H9 (cell line): ENCODE measurements around the gene CCL8. TPM values are rescaled to one million over a fixed set of nuclear protein-coding genes. Genes with fewer than 3 reads are reported as not detected.

Experiments used
- DNase-seq: peaks from one replicate; pipeline ENCODE4 v3.0.0-alpha.2; 2017
- H2AFZ ChIP-seq: one replicate; pipeline ENCODE4 v1.6.1; 2013; ENCODE audit warnings: mild to moderate bottlenecking, low read length, control low read depth, moderate library complexity
- H2AK5ac ChIP-seq: 2 replicates; pipeline ENCODE4 v1.6.1; 2013; ENCODE audit warnings: low read length, control low read depth, mixed read lengths; ENCODE audit not compliant: insufficient read length
- H2BK120ac ChIP-seq: one replicate; pipeline ENCODE4 v1.6.1; 2013; ENCODE audit warnings: low read depth, mild to moderate bottlenecking, low read length, control low read depth, inconsistent platforms; ENCODE audit not compliant: poor library complexity, severe bottlenecking
- H2BK12ac ChIP-seq: 2 replicates; pipeline ENCODE4 v1.6.1; 2013; ENCODE audit warnings: low read length, control low read depth, mixed read lengths, low read depth; ENCODE audit not compliant: insufficient read length
- H2BK15ac ChIP-seq: 2 replicates; pipeline ENCODE4 v1.6.1; 2013; ENCODE audit warnings: low read depth, low read length, control low read depth
- H2BK20ac ChIP-seq: one replicate; pipeline ENCODE4 v1.6.1; 2013; ENCODE audit warnings: low read depth, mild to moderate bottlenecking, low read length, control low read depth, inconsistent platforms; ENCODE audit not compliant: poor library complexity, severe bottlenecking
- H2BK5ac ChIP-seq: 2 replicates; pipeline ENCODE4 v1.6.1; 2013; ENCODE audit warnings: low read length, control low read depth, mixed read lengths; ENCODE audit not compliant: insufficient read length
- H3K14ac ChIP-seq: 2 replicates; pipeline ENCODE4 v1.6.1; 2013; ENCODE audit warnings: low read length, control low read depth; ENCODE audit not compliant: insufficient read depth
- H3K18ac ChIP-seq: 2 replicates; pipeline ENCODE4 v1.6.1; 2013; ENCODE audit warnings: low read depth, mild to moderate bottlenecking, mixed read lengths, low read length, control low read depth; ENCODE audit not compliant: insufficient read length
- H3K23ac ChIP-seq: 2 replicates; pipeline ENCODE4 v1.6.1; 2013; ENCODE audit warnings: low read length, control low read depth, mixed read lengths, low read depth; ENCODE audit not compliant: insufficient read length
- H3K23me2 ChIP-seq: 2 replicates; pipeline ENCODE4 v1.6.1; 2013; ENCODE audit warnings: low read depth, mild to moderate bottlenecking, mixed read lengths, low read length, control low read depth; ENCODE audit not compliant: insufficient read length, poor library complexity, severe bottlenecking
- H3K27ac ChIP-seq: 2 replicates; pipeline ENCODE4 v1.5.1; 2013; ENCODE audit warnings: low read length, control low read depth, mixed read lengths, low read depth; ENCODE audit not compliant: insufficient read length
- H3K27me3 ChIP-seq: 2 replicates; pipeline ENCODE4 v1.6.1; 2013; ENCODE audit warnings: low read length, control low read depth, inconsistent platforms; ENCODE audit not compliant: insufficient read depth
- H3K4ac ChIP-seq: 2 replicates; pipeline ENCODE4 v1.6.1; 2013; ENCODE audit warnings: low read depth, mild to moderate bottlenecking, control low read depth, inconsistent platforms, low read length, moderate library complexity
- H3K4me1 ChIP-seq: 2 replicates; pipeline ENCODE4 v1.6.1; 2013; ENCODE audit warnings: low read length, control low read depth, inconsistent platforms; ENCODE audit not compliant: insufficient read depth
- H3K4me2 ChIP-seq: 2 replicates; pipeline ENCODE4 v1.6.1; 2013; ENCODE audit warnings: low read length, control low read depth, mixed read lengths; ENCODE audit not compliant: insufficient read length, insufficient read depth
- H3K56ac ChIP-seq: 2 replicates; pipeline ENCODE4 v1.6.1; 2013; ENCODE audit warnings: low read depth, mild to moderate bottlenecking, mixed read lengths, low read length, control low read depth; ENCODE audit not compliant: insufficient read length
- H3K79me1 ChIP-seq: 2 replicates; pipeline ENCODE4 v1.6.1; 2013; ENCODE audit warnings: low read depth, mild to moderate bottlenecking, moderate library complexity, low read length, control low read depth, inconsistent platforms; ENCODE audit not compliant: insufficient read depth, poor library complexity, severe bottlenecking
- H3K79me2 ChIP-seq: 2 replicates; pipeline ENCODE4 v1.6.1; 2013; ENCODE audit warnings: low read length, control low read depth, inconsistent platforms; ENCODE audit not compliant: insufficient read depth
- H3K9ac ChIP-seq: 2 replicates; pipeline ENCODE4 v1.6.1; 2013; ENCODE audit warnings: low read length, control low read depth, mixed read lengths; ENCODE audit not compliant: insufficient read length; ENCODE audit errors: extremely low read depth
- H3K9me3 ChIP-seq: one replicate; pipeline ENCODE4 v1.6.1; 2013; ENCODE audit warnings: low read depth, low read length, inconsistent platforms; ENCODE audit not compliant: control insufficient read depth
- H3T11ph ChIP-seq: one replicate; pipeline ENCODE4 v1.6.1; 2013; ENCODE audit warnings: mild to moderate bottlenecking, low read length, control low read depth, inconsistent platforms
- H4K20me1 ChIP-seq: one replicate; pipeline ENCODE4 v1.6.1; 2013; ENCODE audit not compliant: control insufficient read depth, insufficient read length, insufficient read depth
- H4K5ac ChIP-seq: 2 replicates; pipeline ENCODE4 v1.6.1; 2013; ENCODE audit warnings: low read depth, mild to moderate bottlenecking, mixed read lengths, low read length, control low read depth; ENCODE audit not compliant: insufficient read length
- H4K8ac ChIP-seq: replicated peaks from 2 replicates; pipeline ENCODE4 v1.6.1; 2013; ENCODE audit warnings: low read length, control low read depth, mixed read lengths, low read depth; ENCODE audit not compliant: insufficient read length
- H4K91ac ChIP-seq: 2 replicates; pipeline ENCODE4 v1.6.1; 2013; ENCODE audit warnings: low read depth, mild to moderate bottlenecking, moderate library complexity, mixed read lengths, low read length, control low read depth; ENCODE audit not compliant: insufficient read length
- H3K27ac Mint-ChIP-seq, 3 experiments: 2 replicates in 2 of 3; 3 replicates in 1 of 3; pipeline ENCODE4 v1.8.0; 2020 to 2021; ENCODE audit warnings: mixed read lengths in 3 of 3, mild to moderate bottlenecking in 1 of 3, moderate library complexity in 1 of 3
- H3K27me3 Mint-ChIP-seq: 2 replicates; pipeline ENCODE4 v1.8.0; 2021; ENCODE audit warnings: low read depth, mild to moderate bottlenecking, moderate library complexity, mixed read lengths
- H3K36me3 Mint-ChIP-seq, 3 experiments: 2 replicates in 2 of 3; 3 replicates in 1 of 3; pipeline ENCODE4 v1.8.0; 2020 to 2021; ENCODE audit warnings: low read depth in 3 of 3, mixed read lengths in 3 of 3; ENCODE audit not compliant: insufficient read depth in 1 of 3
- H3K4me1 Mint-ChIP-seq, 2 experiments: 2 replicates each; pipeline ENCODE4 v1.8.0; 2020; ENCODE audit warnings: mixed read lengths in 2 of 2
- H3K4me3 Mint-ChIP-seq, 2 experiments: 2 replicates in 1 of 2; 3 replicates in 1 of 2; pipeline ENCODE4 v1.8.0; 2020 to 2021; ENCODE audit warnings: mild to moderate bottlenecking in 2 of 2, mixed read lengths in 2 of 2, moderate library complexity in 1 of 2
- H3K9me3 Mint-ChIP-seq, 2 experiments: 2 replicates in 1 of 2; 3 replicates in 1 of 2; pipeline ENCODE4 v1.8.0; 2020; ENCODE audit warnings: mild to moderate bottlenecking in 2 of 2, mixed read lengths in 2 of 2, moderate library complexity in 1 of 2
- CTCF ChIP-seq: fragments of 200-600 bp; sonication (generic); conservative IDR thresholded peaks from 3 replicates; pipeline ENCODE4 v1.8.0; 2021; ENCODE audit warnings: antibody characterized with exemption, mild to moderate bottlenecking
- WGBS: extraction: QIAGEN DNeasy Blood & Tissue Kit; methylation state at CpG from one replicate; pipeline ENCODE4 v1.1.7; 2013; ENCODE audit warnings: missing lambda C conversion rate, low lambda C conversion rate, mixed read lengths; ENCODE audit not compliant: insufficient read length; ENCODE audit errors: extremely low coverage; 5-methylcytosine and 5-hydroxymethylcytosine counted together
- total RNA-seq: library from RNA; stranded (reverse); gene quantifications from 2 replicates; pipeline ENCODE4 v1.2.1, GENCODE V29; 2021

The CCL8 gene
- total RNA-seq, 1 experiment from 2014 or later: not detected

- DNase-seq: no peak
- H3K36me3 Mint-ChIP-seq: no peaks in the 10 kb centered on the region
- H3K4me3 Mint-ChIP-seq: no peak overlapping the region
- no peak overlapping the region for H4K8ac ChIP-seq
- H3K79me1 ChIP-seq: no peaks in the 10 kb centered on the region
- no peaks in the 10 kb centered on the region for H4K20me1 ChIP-seq
- H2BK12ac ChIP-seq: no peak overlapping the region
- no peaks in the 10 kb centered on the region for H3K4me1 Mint-ChIP-seq
- no peak overlapping the region for H2AK5ac ChIP-seq
- no peaks in the 10 kb centered on the region for H3K9me3 ChIP-seq
- no peaks in the 10 kb centered on the region for H3K23me2 ChIP-seq
- H3K4ac ChIP-seq: no peak overlapping the region
- no peak for TF ChIP-seq CTCF
- no peaks in the 10 kb centered on the region for H3K79me2 ChIP-seq
- H3K23ac ChIP-seq: no peak overlapping the region
- H2BK120ac ChIP-seq: no peak overlapping the region
- no peak overlapping the region for H3K4me2 ChIP-seq
- no peak overlapping the region for H4K5ac ChIP-seq
- no peak overlapping the region for H3T11ph ChIP-seq
- H4K91ac ChIP-seq: no peak overlapping the region
- H2BK20ac ChIP-seq: no peak overlapping the region
- H3K9ac ChIP-seq: no peak overlapping the region
- H3K18ac ChIP-seq: no peak overlapping the region
- no peak overlapping the region for H3K27ac Mint-ChIP-seq
- H3K4me1 ChIP-seq: no peaks in the 10 kb centered on the region
- no peak overlapping the region for H3K56ac ChIP-seq
- no peak overlapping the region for H3K14ac ChIP-seq
- H3K27me3 Mint-ChIP-seq: peaks cover 14% of the 10 kb centered on the region
- no peak overlapping the region for H2BK5ac ChIP-seq
- H3K27me3 ChIP-seq: no peaks in the 10 kb centered on the region
- no peaks in the 10 kb centered on the region for H3K9me3 Mint-ChIP-seq
- no peak overlapping the region for H2BK15ac ChIP-seq
- no peak overlapping the region for H3K27ac ChIP-seq
- no peak overlapping the region for H2AFZ ChIP-seq
- whole genome bisulfite sequencing: no CpG with 5 or more reads among the region's 4 CpGs
Measured at GRCh38 chr17:34314279-34314678, 5.0 kb upstream of the CCL8 start.
